Retinal pigment epithelial cell (primary cell): ENCODE measurements around the gene CDH8.

Source experiments
- DNase-seq: peaks from one replicate; pipeline ENCODE4 v3.0.0-alpha.2; 2010; ENCODE audit warnings: low read depth
- H3K4me3 ChIP-seq: 2 replicates; pipeline ENCODE4 v1.5.1; 2011; ENCODE audit warnings: mild to moderate bottlenecking, low read length, control low read depth, moderate library complexity
- CTCF ChIP-seq: conservative IDR thresholded peaks from 2 replicates; pipeline ENCODE4 v1.5.1; 2011; ENCODE audit warnings: low read depth, low read length, control low read depth, inconsistent platforms

CDH8 gene

GRCh38 chr16:62018301-62019060, 17.8 kb downstream of the CDH8 start:
- no peak for DNase-seq
- TF ChIP-seq CTCF = no peak
- H3K4me3 ChIP-seq = no peak overlapping the region

GRCh38 chr16:62014319-62014923, 21.8 kb downstream of the CDH8 start:
- no peak overlapping the region for H3K4me3 ChIP-seq
- TF ChIP-seq CTCF = no peak
- no peak for DNase-seq

- DNase-seq = no peak
- no peak for TF ChIP-seq CTCF
- H3K4me3 ChIP-seq = no peak overlapping the region
Observed at GRCh38 chr16:62010186-62010585, 26.1 kb downstream of the CDH8 start.

- no peak for TF ChIP-seq CTCF
- DNase-seq = no peak
Observed at GRCh38 chr16:61998460-61998859, 37.8 kb downstream of the CDH8 start.

GRCh38 chr16:61993108-61993507, 43.1 kb downstream of the CDH8 start:
- no peak for DNase-seq
- no peak overlapping the region for H3K4me3 ChIP-seq
- no peak for TF ChIP-seq CTCF

More at GRCh38 chr16:61998460-61998859, 37.8 kb downstream of the CDH8 start:
- H3K4me3 ChIP-seq = no peak overlapping the region

GRCh38 chr16:61987474-61988012, 48.7 kb downstream of the CDH8 start:
- no peak for DNase-seq
- TF ChIP-seq CTCF = no peak
- no peak overlapping the region for H3K4me3 ChIP-seq

- no peak overlapping the region for H3K4me3 ChIP-seq
- DNase-seq = no peak
- no peak for TF ChIP-seq CTCF
Observed at GRCh38 chr16:61969077-61969382, 67.2 kb downstream of the CDH8 start.
